ENCODE measurements around the gene TLCD1. TPM values are rescaled to one million over a fixed set of nuclear protein-coding genes. Genes with fewer than 3 reads are reported as not detected.

TLCD1 gene
- total RNA-seq, 1 donor from 2014 or later = 1.6 TPM

- Histone ChIP-seq H3K4me1 (ENCODE audit: control insufficient read depth in 3 of 3, insufficient read depth in 3 of 3, low read length in 3 of 3) (peaks cover 31 to 52% (median 38%) of the 10 kb centered on the region in 3 donors), H3K36me3 (ENCODE audit: control insufficient read depth in 3 of 3, insufficient read depth in 3 of 3, low read length in 3 of 3) (peaks cover 0 to 7% (median 0%) of the 10 kb centered on the region in 3 donors), H3K27me3 (ENCODE audit: control insufficient read depth in 3 of 3, insufficient read depth in 3 of 3, low read length in 3 of 3) (peaks cover 0 to 12% (median 6%) of the 10 kb centered on the region in 3 donors), H3K27ac (ENCODE audit: low read depth, low read length) (no peak overlapping the region), H3K9ac (ENCODE audit: low read depth in 1 of 3, low read length in 3 of 3) (peak overlapping the region in 1 of 3 donors; percentile 25), H3K4me3 (ENCODE audit: low read length in 3 of 3) (no peak overlapping the region), H3K9me3 (ENCODE audit: control insufficient read depth in 3 of 3, low read length in 3 of 3) (no peaks in the 10 kb centered on the region)
Measured at GRCh38 chr17:28746611-28747050, 20.6 kb upstream of the TLCD1 start.

- H3K4me3 ChIP-seq (ENCODE audit: low read length in 3 of 3) = no peak overlapping the region
- H3K27me3 ChIP-seq (ENCODE audit: control insufficient read depth in 3 of 3, insufficient read depth in 3 of 3, low read length in 3 of 3) = peaks cover 0 to 12% (median 6%) of the 10 kb centered on the region in 3 donors
- H3K9me3 ChIP-seq (ENCODE audit: control insufficient read depth in 3 of 3, low read length in 3 of 3) = no peaks in the 10 kb centered on the region
- H3K9ac ChIP-seq (ENCODE audit: low read depth in 1 of 3, low read length in 3 of 3) = peak overlapping the region in 2 of 3 donors; percentile 6 to 25
- no peak overlapping the region for H3K27ac ChIP-seq (ENCODE audit: low read depth, low read length)
- H3K36me3 ChIP-seq (ENCODE audit: control insufficient read depth in 3 of 3, insufficient read depth in 3 of 3, low read length in 3 of 3) = peaks cover 0 to 7% (median 0%) of the 10 kb centered on the region in 3 donors
- peaks cover 31 to 52% (median 38%) of the 10 kb centered on the region in 3 donors for H3K4me1 ChIP-seq (ENCODE audit: control insufficient read depth in 3 of 3, insufficient read depth in 3 of 3, low read length in 3 of 3)
Measured at GRCh38 chr17:28745786-28746411, 19.9 kb upstream of the TLCD1 start.

- H3K9me3 ChIP-seq (ENCODE audit: control insufficient read depth in 3 of 3, low read length in 3 of 3) = no peaks in the 10 kb centered on the region
- H3K27me3 ChIP-seq (ENCODE audit: control insufficient read depth in 3 of 3, insufficient read depth in 3 of 3, low read length in 3 of 3) = peaks cover 0 to 12% (median 6%) of the 10 kb centered on the region in 3 donors
- H3K27ac ChIP-seq (ENCODE audit: low read depth, low read length) = peak overlapping the region; percentile 74
- H3K36me3 ChIP-seq (ENCODE audit: control insufficient read depth in 3 of 3, insufficient read depth in 3 of 3, low read length in 3 of 3) = peaks cover 0 to 7% (median 0%) of the 10 kb centered on the region in 3 donors
- peak overlapping the region; percentile 57 to 71 (median 68) for H3K4me3 ChIP-seq (ENCODE audit: low read length in 3 of 3)
- H3K9ac ChIP-seq (ENCODE audit: low read depth in 1 of 3, low read length in 3 of 3) = peak overlapping the region; percentile 68 to 71 (median 69)
- H3K4me1 ChIP-seq (ENCODE audit: control insufficient read depth in 3 of 3, insufficient read depth in 3 of 3, low read length in 3 of 3) = peaks cover 31 to 46% (median 38%) of the 10 kb centered on the region in 3 donors
Measured at GRCh38 chr17:28744972-28745785, 19.1 kb upstream of the TLCD1 start.

- H3K9ac ChIP-seq (ENCODE audit: low read depth in 1 of 3, low read length in 3 of 3) = peak overlapping the region; percentile 68 to 71 (median 69)
- peaks cover 0 to 7% (median 0%) of the 10 kb centered on the region in 3 donors for H3K36me3 ChIP-seq (ENCODE audit: control insufficient read depth in 3 of 3, insufficient read depth in 3 of 3, low read length in 3 of 3)
- H3K9me3 ChIP-seq (ENCODE audit: control insufficient read depth in 3 of 3, low read length in 3 of 3) = no peaks in the 10 kb centered on the region
- H3K4me1 ChIP-seq (ENCODE audit: control insufficient read depth in 3 of 3, insufficient read depth in 3 of 3, low read length in 3 of 3) = peaks cover 31 to 43% (median 36%) of the 10 kb centered on the region in 3 donors
- H3K27ac ChIP-seq (ENCODE audit: low read depth, low read length) = peak overlapping the region; percentile 74
- H3K27me3 ChIP-seq (ENCODE audit: control insufficient read depth in 3 of 3, insufficient read depth in 3 of 3, low read length in 3 of 3) = peaks cover 0 to 12% (median 6%) of the 10 kb centered on the region in 3 donors
- H3K4me3 ChIP-seq (ENCODE audit: low read length in 3 of 3) = peak overlapping the region; percentile 65 to 71 (median 68)
Measured at GRCh38 chr17:28744104-28744971, 18.3 kb upstream of the TLCD1 start.

- Histone ChIP-seq H3K36me3 (ENCODE audit: control insufficient read depth in 3 of 3, insufficient read depth in 3 of 3, low read length in 3 of 3) (peaks cover 0 to 2% (median 0%) of the 10 kb centered on the region in 3 donors), H3K4me1 (ENCODE audit: control insufficient read depth in 3 of 3, insufficient read depth in 3 of 3, low read length in 3 of 3) (peaks cover 31 to 36% (median 32%) of the 10 kb centered on the region in 3 donors), H3K27me3 (ENCODE audit: control insufficient read depth in 3 of 3, insufficient read depth in 3 of 3, low read length in 3 of 3) (peaks cover 0 to 12% (median 6%) of the 10 kb centered on the region in 3 donors), H3K9ac (ENCODE audit: low read depth in 1 of 3, low read length in 3 of 3) (peak within 1 kb of the TSS; percentile 69 to 79 (median 75)), H3K4me3 (ENCODE audit: low read length in 3 of 3) (peak within 1 kb of the TSS; percentile 71 to 75 (median 73)), H3K27ac (ENCODE audit: low read depth, low read length) (peak within 1 kb of the TSS; percentile 74), H3K9me3 (ENCODE audit: control insufficient read depth in 3 of 3, low read length in 3 of 3) (no peaks in the 10 kb centered on the region)
Measured at GRCh38 chr17:28743243-28744103, 17.4 kb upstream of the TLCD1 start, which contains the start of gene TRAF4. Gene TRAF4, plus strand, starts transcription at chr17:28744011. Its CDS starts 102 bp downstream, at chr17:28744113.

- no peak overlapping the region for H3K4me3 ChIP-seq (ENCODE audit: low read length in 3 of 3)
- no peak overlapping the region for H3K9ac ChIP-seq (ENCODE audit: low read depth in 1 of 3, low read length in 3 of 3)
- H3K9me3 ChIP-seq (ENCODE audit: control insufficient read depth in 3 of 3, low read length in 3 of 3) = no peaks in the 10 kb centered on the region
- peaks cover 24 to 31% (median 27%) of the 10 kb centered on the region in 3 donors for H3K4me1 ChIP-seq (ENCODE audit: control insufficient read depth in 3 of 3, insufficient read depth in 3 of 3, low read length in 3 of 3)
- no peaks in the 10 kb centered on the region for H3K36me3 ChIP-seq (ENCODE audit: control insufficient read depth in 3 of 3, insufficient read depth in 3 of 3, low read length in 3 of 3)
- no peak overlapping the region for H3K27ac ChIP-seq (ENCODE audit: low read depth, low read length)
- peaks cover 0 to 12% (median 6%) of the 10 kb centered on the region in 3 donors for H3K27me3 ChIP-seq (ENCODE audit: control insufficient read depth in 3 of 3, insufficient read depth in 3 of 3, low read length in 3 of 3)
Measured at GRCh38 chr17:28741358-28742349, 15.6 kb upstream of the TLCD1 start.

- H3K4me1 ChIP-seq (ENCODE audit: control insufficient read depth in 3 of 3, insufficient read depth in 3 of 3, low read length in 3 of 3) = peaks cover 15 to 21% (median 18%) of the 10 kb centered on the region in 3 donors
Measured at GRCh38 chr17:28740406-28741357, 14.6 kb upstream of the TLCD1 start.

More at GRCh38 chr17:28740406-28741357, 14.6 kb upstream of the TLCD1 start:
- Histone ChIP-seq H3K27ac (ENCODE audit: low read depth, low read length) (no peak overlapping the region), H3K4me3 (ENCODE audit: low read length in 3 of 3) (no peak overlapping the region), H3K9me3 (ENCODE audit: control insufficient read depth in 3 of 3, low read length in 3 of 3) (no peaks in the 10 kb centered on the region), H3K27me3 (ENCODE audit: control insufficient read depth in 3 of 3, insufficient read depth in 3 of 3, low read length in 3 of 3) (peaks cover 0 to 6% (median 5%) of the 10 kb centered on the region in 3 donors), H3K36me3 (ENCODE audit: control insufficient read depth in 3 of 3, insufficient read depth in 3 of 3, low read length in 3 of 3) (no peaks in the 10 kb centered on the region), H3K9ac (ENCODE audit: low read depth in 1 of 3, low read length in 3 of 3) (no peak overlapping the region)
